GM10847 (cell line): ENCODE measurements around the gene TPCN2.

Experiments
- POLR2A ChIP-seq: IDR thresholded peaks from 2 replicates; pipeline ENCODE4 v1.6.1; 2011; ENCODE audit not compliant: insufficient read length; ENCODE audit errors: extremely low read depth

The TPCN2 gene

DNA sequence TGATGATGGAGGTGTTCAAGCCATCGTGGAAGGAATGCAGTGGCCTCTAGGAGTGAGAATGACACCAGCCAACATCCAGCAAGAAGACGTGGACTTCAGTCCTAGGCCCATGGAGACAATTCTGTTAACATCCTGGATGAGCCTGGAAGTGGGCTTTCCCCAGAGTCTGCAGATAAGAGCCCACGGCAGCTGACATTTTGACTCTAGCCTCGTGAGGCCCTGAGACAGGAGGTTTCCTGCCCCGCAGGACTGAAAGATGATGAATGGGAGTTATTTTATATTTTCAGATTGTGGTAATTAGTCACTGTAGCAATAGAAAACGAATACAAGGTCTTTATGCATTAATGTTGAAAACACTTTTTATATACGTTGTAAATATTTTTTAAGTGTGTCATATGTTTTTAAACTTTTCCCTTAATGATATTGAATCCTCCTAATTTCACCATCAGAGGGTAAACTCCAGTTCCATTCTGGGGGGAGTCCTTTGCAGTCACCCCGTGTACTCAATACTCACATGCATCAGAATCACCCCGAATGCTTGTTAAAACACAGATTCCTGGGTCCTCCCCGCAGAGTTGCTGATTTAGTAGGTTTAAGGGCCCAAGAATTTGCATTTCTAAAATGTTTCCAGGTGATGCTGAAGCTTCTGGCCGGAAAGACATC lies 570 bp upstream of the TPCN2 start:
- TF ChIP-seq POLR2A = no peak

DNA sequence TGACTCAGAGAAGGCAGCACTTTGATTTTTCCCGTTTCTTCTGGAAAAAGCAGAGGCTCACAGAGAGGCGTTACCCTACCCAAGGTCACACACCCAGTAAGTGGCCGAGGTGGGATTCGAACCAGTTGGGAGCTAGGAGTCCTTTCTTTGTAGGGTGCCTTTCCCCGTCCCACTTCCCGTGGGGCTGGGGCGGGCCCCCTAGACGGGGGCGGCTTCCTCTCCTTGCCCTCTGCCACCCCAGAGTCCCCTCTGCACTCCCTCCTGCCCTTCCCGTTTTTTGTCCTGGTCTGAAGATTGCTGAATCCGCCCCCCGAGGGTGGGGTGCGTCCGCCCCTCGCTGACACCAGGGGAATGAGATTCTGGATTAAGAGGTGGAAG lies 747 bp downstream of the TPCN2 start:
- TF ChIP-seq POLR2A = no peak

DNA sequence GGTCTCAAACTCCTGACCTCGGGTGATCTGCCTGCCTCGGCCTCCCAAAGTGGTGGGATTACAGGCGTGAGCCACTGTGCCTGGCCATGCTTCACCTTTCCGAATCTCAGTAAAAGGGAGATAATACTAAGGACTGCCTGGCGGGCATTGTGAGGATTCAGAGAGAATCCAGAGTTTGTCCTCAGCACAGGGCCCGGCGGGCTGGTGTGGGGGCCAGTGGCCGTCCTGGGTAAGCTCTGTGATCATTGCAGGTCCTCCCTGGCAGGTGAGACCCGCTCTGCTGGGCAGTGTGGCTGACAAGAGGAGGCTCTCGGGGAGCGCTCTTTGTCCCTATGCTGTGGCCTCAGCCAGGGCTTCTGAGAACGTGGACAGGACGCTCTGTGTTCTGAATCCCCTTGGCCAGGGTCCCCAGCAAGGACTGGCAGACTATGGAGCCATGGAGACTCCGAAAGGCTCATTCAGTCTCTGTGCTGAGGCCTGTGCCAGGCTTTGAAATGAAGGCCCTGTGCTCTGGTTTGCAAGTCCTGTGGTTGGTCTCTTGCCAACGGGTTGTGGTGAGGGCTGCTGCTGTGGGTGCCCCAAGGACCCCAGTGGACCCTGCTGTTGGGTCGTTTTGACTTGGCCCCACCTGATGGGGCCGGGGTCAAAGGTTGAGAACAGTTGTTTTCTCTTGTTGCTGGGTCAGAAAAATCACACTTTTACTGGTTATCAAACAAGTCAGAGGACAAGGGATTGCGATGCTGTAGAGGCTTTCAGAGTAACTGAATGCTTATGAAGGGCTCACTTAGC lies 2.1 kb downstream of the TPCN2 start:
- no peak for TF ChIP-seq POLR2A

DNA sequence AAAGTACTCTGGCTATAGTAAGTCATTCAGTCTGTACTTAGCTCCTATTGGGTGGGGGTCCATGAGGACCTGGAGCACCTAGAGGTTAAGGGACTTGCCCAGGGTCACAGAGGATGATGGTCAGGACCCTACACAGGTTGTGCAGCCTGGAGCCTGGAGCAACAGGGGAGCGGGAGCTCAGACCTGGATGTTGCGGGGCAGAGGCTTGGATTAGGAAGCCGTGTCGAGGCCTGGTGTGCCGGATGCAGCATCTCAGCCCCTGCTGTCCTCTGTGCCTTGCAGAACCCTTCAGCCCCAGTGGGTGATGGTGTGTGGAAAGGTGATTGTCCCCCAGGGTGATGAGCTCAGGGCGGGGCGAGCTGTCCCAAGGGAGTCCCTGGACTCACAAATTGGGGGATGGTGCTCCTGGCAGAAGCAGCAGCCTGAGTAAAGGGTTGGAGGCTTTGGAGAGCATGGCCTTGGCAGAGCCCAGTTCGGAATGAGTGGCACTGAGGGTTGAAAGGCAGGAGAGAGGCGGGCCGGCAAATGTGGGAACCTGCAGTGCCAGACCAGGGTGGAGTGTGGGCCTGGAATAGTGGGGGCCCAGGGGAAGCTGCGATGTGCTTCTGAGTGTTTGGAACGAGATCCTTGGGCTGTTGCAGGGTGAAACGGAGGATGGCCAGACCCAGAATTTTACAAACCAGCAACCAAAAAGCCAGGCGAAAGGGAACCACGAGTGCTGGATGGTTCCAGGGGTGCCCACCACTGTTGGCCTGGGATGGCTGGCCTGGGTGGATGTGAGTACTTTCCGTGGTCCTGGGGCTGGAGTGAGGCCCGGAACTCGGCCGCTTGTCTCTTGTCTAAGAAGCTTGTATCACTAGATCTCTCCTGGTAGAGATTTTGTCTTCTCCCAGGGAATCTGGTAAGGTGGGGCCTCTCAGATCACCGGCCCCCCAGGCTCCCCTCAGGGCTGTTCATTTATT lies 2.9 kb downstream of the TPCN2 start:
- no peak for TF ChIP-seq POLR2A

DNA sequence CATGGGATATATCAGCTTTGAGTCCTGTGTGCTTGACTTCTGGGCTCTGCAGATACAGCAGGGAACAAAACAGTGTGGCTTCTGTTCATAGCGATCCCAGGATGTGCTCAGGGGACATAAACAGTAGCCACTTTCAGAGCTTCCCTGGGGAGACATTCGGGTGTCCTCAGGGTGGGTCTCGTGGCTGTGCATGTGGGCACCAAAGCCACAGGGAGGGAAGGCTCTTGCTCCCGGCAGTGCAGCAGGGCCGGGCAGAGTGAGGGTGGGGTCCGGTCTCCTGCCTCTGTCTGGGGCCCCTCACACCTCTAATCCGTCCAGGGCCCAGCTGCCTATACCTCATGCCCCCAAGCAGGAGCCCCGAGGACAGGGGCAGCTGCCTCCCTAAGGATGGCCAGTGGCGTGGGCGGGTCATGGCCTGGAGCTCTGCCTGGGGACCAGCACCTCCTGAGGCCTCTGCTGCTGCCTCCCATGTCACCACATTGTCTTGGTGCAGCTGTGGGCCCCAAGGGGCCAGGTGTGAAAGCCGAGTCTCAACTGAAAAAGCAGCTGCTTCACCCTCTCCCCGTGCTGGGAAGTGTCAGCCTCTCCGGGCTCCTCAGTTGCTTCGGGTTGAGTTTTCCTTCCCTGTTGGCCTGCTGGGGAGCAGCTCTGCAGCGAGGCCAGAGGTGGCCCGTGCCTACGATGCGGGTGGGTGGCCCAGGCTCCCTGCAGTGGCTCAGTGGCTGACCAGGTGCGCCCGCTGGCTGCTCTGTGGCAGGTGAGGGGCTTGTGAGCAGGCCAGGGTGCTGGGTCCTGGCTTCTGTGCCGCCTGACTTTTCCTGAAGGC lies 3.8 kb downstream of the TPCN2 start:
- no peak for TF ChIP-seq POLR2A

DNA sequence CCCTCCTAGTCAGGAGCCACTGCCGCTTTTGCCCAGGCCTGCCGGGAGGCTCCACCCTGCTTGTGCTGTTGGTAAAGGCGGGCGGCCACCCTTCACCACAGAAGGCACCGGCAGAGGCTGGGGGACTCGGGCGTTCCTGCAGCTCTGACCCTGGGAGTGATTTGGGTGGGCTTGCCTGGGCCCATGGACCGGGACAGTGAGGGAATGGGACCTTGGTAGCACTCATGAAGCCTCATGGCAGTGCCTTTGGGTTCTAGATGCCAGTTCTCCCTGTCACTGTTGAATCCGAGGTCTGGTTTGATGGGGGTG lies 4.4 kb downstream of the TPCN2 start:
- TF ChIP-seq POLR2A = no peak

DNA sequence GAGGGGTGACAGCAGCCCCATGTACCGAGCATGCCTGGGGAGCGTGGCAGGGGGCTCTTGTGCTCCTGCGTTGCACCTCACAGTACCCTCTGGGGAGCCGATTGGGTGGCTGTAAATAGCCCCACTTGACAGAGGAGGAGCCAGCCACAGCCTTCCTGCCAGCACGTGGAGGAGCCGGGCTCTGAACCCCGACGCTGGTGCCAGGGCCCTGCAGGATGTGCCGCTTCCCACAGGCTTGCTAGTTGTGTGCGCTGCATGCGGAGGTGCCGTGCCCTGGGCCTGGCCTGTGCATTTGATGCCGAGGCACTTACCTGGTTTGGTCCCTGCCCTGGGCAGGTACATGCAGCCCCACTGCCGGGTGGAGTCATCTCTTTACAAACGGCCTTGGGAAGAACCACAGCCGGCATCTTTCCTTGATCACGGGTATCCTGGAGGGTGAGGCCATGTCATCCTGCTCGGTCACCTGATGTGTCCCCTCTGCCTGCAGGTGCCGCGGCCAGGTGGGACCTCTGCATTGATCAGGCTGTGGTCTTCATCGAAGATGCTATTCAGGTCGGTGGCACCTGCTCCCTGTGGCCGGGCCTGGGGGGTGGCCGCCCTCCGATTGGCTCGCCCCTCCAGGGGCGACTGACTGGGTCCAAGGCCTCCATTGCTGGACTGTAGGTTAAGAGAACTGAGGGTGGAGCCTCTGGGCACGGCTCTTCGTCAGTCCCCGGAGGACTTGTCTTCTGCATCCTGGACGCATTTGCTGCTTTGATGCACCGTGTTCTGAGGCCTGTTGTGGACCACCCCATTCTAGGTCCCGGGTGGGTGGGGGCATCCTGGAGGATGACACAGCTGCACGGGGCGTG lies 5.0 kb downstream of the TPCN2 start:
- no peak for TF ChIP-seq POLR2A

DNA sequence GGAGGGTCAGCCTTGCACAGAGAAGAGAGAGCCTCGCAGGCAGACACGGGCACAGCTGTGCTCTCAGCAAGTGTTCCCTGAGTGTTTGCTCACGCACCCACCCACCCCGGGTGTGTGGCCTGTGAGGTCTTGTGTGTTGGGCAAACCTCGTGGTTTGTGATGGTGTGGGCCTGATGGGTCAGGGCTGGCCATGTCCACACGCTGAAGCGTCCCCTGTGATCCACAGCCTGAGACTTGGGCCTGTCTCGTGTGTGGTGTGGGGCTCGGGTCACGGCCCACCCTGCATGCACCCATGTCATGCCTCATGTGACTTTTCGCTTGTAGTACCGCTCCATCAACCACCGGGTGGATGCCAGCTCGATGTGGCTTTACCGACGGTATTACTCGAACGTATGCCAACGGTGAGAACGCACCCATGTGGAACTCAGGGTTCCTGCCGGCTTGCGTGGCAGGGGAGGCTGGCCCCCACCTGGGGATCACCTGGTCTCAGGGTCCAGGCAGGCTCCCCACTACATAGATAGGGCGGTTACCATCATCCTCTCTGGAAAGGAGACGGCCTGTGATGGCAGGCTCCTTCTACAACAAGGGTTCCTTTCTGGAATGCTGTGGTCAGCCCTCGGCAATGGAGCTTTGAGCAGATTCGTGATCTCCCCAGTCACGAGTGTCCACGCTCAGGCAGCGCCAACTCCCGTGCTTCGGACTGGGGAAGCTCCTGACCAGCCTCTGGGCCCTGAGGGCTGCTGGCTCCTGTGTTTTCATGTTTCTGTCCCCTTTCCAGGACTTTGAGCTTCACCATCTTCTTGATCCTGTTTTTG lies 5.9 kb downstream of the TPCN2 start:
- TF ChIP-seq POLR2A = no peak

DNA sequence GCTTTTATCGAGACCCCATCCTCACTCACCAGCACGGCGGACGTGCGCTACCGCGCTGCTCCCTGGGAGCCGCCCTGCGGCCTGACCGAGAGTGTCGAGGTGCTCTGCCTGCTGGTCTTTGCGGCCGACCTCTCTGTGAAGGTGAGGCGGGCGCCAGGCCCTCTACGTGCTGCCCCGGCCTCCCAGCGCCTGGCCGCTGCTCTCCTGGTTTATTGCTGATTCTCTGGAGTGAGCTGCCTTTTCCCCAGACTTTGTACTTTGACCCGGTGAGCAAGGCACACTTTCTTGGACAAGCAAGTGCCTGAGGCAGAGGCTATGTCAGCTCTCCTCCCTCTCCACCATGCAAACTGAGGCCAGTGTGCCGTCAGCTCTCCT lies 6.5 kb downstream of the TPCN2 start:
- TF ChIP-seq POLR2A = no peak

DNA sequence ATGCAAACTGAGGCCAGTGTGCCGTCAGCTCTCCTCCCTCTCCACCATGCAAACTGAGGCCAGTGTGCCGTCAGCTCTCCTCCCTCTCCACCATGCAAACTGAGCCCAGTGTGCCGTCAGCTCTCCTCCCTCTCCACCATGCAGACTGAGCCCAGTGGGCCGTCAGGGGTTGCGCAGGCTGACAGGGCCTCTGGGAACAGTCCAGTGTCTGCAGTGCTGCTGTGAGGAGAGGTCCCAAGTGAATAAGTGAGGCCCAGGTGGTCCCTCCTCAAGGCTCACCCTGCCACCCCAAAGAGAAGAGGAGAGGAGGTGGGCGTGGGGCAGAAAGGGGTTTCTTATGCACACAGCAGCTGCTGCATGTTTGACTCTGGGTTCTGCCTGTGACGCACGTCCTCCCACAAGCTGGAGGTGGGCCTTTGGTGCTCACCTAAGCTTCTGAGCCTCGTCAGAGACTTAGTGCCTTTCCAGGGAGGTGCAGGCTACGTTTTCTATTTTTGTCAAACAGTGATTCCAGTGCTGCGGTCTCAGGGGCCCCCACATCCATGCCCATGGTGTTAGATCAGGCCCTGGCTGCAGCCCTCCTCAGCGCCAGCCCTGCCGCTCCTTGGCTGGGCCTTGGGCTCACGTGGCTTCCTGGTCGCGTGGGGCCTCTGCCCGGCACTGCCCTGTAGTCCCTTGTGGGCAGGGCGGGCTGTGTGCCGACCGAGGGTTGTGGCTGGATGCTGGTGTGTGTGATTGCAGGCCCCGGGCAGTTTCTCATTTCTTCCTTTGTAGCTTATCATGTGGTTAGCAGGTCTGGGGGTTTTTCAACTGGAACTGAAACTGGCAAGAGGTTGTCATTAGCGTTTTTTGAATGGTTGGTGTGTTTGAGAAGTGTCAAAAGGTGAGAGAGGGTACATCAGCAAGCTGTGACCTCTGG lies 7.1 kb downstream of the TPCN2 start:
- TF ChIP-seq POLR2A = peak; percentile 19

DNA sequence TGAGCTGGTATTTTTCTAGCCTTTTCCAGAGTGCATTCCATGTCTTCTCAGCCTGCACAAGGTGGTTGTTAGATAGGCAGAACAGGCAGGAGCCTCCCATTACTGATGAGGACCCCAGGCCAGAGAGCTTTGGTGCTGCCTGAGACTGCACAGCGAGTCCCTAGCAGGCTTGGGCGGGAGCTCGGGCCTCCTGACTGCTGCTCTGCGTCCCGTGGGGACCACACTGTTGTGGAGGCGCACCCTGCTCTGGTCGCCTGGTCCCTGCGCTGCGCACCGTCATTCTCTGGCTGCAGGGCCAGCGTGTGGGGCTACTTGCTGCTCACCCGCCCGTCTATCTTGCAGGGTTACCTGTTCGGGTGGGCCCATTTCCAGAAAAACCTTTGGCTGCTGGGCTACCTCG lies 8.5 kb downstream of the TPCN2 start:
- no peak for TF ChIP-seq POLR2A

DNA sequence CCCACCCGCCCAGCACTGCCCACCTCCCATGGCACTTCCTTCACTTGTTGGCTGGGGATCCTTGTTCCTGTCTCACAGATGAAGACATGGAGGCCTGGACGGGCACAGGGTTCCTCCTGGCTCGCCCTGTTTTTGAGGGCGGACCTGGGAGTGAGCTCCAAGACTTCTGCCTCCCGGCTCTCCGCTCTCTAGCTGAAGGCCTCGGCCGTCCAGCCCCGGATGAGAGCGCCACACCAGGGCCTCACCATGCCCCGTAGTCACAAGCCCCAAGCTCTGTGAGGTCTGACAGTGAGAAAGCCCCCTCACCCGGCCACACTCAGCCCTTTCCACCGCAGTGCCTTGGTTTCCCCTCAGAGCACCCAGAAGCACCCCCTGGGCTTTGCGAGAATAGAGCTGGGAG lies 9.1 kb downstream of the TPCN2 start:
- no peak for TF ChIP-seq POLR2A
